Glutamatergic neuron (in vitro differentiated cells): ENCODE measurements around the gene KIF3C. TPM values are rescaled to one million over a fixed set of nuclear protein-coding genes. Genes with fewer than 3 reads are reported as not detected.

Experiments
- DNase-seq: peaks from one replicate; pipeline ENCODE4 v3.0.0; 2022
- H3K27ac Mint-ChIP-seq: one replicate; pipeline ENCODE4 v1.8.0; 2020; ENCODE audit warnings: mild to moderate bottlenecking, mixed read lengths, inconsistent platforms; ENCODE audit not compliant: unreplicated experiment
- H3K27me3 Mint-ChIP-seq: one replicate; pipeline ENCODE4 v1.8.0; 2020; ENCODE audit warnings: mild to moderate bottlenecking, moderate library complexity, mixed read lengths, inconsistent platforms; ENCODE audit not compliant: unreplicated experiment
- H3K36me3 Mint-ChIP-seq: one replicate; pipeline ENCODE4 v1.8.0; 2020; ENCODE audit warnings: mild to moderate bottlenecking, mixed read lengths, inconsistent platforms; ENCODE audit not compliant: unreplicated experiment
- H3K4me1 Mint-ChIP-seq: one replicate; pipeline ENCODE4 v1.8.0; 2020; ENCODE audit warnings: mild to moderate bottlenecking, low read depth, mixed read lengths, inconsistent platforms; ENCODE audit not compliant: unreplicated experiment
- H3K4me3 Mint-ChIP-seq: one replicate; pipeline ENCODE4 v1.8.0; 2020; ENCODE audit warnings: mild to moderate bottlenecking, mixed read lengths, inconsistent platforms; ENCODE audit not compliant: unreplicated experiment
- H3K9me3 Mint-ChIP-seq: one replicate; pipeline ENCODE4 v1.8.0; 2020; ENCODE audit warnings: mild to moderate bottlenecking, moderate library complexity, mixed read lengths, inconsistent platforms; ENCODE audit not compliant: unreplicated experiment
- total RNA-seq: library from RNA; stranded (reverse); fragmentation: NEBNext Ultra II Directional; extraction: Animal tissue kit (Norgen Biotek cat#: 25700); gene quantifications from one replicate; pipeline ENCODE4 v1.2.1, GENCODE V29; 2021; ENCODE audit not compliant: unreplicated experiment
- TF ChIP-seq, protein P1 (sequence below): fragments of 200-600 bp; sonication (generic); IDR thresholded peaks from one replicate; pipeline ENCODE4 v1.5.0; 2021; ENCODE audit not compliant: partially characterized antibody, unreplicated experiment

KIF3C gene
- total RNA-seq, 1 donor from 2014 or later, result 210 TPM

DNA sequence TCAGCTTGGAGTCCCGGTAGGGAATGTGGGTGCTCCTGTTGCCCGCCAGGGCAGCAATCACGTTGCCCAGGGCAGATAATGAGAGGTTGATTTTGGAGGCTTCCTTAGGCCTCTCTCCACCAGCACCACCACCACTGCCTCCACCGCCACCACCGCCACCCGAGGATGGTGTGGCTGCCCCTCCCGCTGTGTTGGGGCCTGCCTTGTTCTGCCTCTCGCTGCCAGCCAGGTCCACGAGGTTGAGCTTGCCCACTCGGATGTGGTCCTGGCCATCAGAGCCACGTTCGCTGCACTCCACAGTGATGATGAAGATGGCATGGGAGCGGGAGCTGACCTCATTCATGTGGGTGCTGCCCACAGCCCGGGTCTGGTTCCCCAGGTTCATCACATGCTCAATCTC is 1.3 kb downstream of the KIF3C start:
- TF ChIP-seq, protein P1, sequence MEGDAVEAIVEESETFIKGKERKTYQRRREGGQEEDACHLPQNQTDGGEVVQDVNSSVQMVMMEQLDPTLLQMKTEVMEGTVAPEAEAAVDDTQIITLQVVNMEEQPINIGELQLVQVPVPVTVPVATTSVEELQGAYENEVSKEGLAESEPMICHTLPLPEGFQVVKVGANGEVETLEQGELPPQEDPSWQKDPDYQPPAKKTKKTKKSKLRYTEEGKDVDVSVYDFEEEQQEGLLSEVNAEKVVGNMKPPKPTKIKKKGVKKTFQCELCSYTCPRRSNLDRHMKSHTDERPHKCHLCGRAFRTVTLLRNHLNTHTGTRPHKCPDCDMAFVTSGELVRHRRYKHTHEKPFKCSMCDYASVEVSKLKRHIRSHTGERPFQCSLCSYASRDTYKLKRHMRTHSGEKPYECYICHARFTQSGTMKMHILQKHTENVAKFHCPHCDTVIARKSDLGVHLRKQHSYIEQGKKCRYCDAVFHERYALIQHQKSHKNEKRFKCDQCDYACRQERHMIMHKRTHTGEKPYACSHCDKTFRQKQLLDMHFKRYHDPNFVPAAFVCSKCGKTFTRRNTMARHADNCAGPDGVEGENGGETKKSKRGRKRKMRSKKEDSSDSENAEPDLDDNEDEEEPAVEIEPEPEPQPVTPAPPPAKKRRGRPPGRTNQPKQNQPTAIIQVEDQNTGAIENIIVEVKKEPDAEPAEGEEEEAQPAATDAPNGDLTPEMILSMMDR, result no peak
- Mint-ChIP-seq H3K27ac (peak overlapping the region; percentile 77), H3K4me3 (peak overlapping the region; percentile 92), H3K9me3 (peaks cover 17% of the 10 kb centered on the region), H3K36me3 (peaks cover 16% of the 10 kb centered on the region), H3K4me1 (peaks cover 38% of the 10 kb centered on the region), H3K27me3 (peaks cover 8% of the 10 kb centered on the region)
- DNase-seq, result no peak

DNA sequence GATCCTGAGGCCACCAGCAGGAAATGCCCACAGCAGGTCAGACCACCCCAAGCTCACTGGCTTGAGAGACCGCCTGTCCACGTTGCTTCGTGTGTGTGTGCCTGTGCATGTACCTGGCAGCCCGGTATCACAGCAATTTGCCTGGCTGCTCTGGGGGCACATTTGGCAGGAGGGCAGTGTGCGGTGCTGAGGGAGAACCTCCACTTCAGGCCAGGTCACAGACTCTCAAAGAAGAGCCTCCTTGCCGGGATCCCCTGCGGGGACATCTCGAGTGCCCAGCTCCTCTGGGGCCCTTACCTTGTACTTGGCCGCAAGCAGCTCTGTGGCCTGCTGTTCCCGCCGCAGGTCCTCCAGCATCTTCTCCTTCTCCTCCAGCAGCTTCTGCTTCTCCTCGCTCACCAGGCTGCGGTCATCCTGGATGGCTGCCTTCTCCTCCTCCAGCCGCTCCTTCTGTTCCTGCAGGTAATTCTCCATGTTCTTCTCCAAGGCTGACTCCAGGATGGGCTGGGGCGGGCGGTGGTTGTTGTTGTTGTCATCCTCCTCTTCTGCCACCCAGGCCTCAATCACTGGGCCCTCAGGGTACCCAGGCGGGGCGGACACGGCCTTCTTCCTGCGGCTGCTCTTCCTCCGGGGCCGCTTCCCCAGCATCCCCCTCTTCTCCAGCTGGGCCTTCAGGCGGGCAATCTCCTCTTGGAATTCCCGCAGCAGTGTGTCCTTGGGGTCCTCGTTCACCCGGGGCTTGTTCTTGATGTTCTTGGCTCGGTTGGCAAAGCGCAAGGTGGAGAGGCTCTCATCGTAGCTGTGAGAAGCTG is 2.0 kb downstream of the KIF3C start:
- Mint-ChIP-seq H3K36me3 (peaks cover 16% of the 10 kb centered on the region), H3K4me3 (peak overlapping the region; percentile 92), H3K9me3 (peaks cover 17% of the 10 kb centered on the region), H3K4me1 (peaks cover 38% of the 10 kb centered on the region), H3K27me3 (peaks cover 8% of the 10 kb centered on the region), H3K27ac (no peak overlapping the region)
- DNase-seq, result no peak
- TF ChIP-seq, protein P1, result no peak

DNA sequence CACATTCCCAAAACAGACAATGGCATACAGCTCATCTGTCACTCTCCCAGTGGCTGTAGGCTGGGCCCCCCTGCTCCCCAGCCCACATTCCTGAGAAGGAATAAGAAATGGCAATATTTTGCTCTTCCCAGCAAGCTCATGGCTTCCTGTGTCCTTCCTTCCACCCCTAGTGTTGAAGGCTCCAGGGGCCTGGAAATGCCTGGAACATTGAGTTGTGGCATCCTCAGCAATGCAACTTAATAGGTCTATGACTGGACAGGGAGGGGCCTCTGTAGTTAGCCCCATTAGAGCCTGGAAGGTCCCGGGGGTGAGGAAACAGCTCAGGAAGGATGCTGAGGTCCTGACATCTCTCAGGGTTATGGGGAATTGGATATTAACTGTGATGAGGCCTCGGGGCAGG is 3.3 kb downstream of the KIF3C start:
- peaks cover 16% of the 10 kb centered on the region for H3K36me3 Mint-ChIP-seq
- DNase-seq, result no peak
- peak overlapping the region; percentile 43 for H3K27ac Mint-ChIP-seq
- TF ChIP-seq, protein P1, result no peak
- H3K27me3 Mint-ChIP-seq, result peaks cover 8% of the 10 kb centered on the region
- H3K4me1 Mint-ChIP-seq, result peaks cover 38% of the 10 kb centered on the region
- H3K9me3 Mint-ChIP-seq, result peaks cover 17% of the 10 kb centered on the region
- H3K4me3 Mint-ChIP-seq, result peak overlapping the region; percentile 92

DNA sequence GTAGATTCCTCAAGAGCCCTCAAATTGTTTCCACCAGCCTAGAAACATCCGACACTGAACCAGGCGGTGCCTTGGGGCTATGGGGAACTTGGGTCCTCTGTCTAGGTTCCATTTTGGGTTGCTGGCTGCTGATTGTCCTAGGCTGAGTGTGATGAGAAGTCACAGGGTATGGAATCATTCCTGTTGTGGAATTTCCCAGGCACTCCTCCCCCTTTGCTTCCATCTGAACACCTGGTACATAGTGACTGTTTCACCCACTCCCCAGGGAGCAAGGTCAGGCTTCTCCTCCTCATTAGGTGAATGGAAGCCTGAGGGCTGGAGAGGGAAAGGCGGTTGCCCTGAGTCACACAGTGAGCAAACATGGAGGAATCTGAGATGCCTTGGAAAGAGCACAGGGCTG is 4.5 kb downstream of the KIF3C start:
- H3K4me1 Mint-ChIP-seq, result peaks cover 37% of the 10 kb centered on the region
- peaks cover 10% of the 10 kb centered on the region for H3K9me3 Mint-ChIP-seq
- H3K36me3 Mint-ChIP-seq, result peaks cover 10% of the 10 kb centered on the region
- peak overlapping the region; percentile 28 for H3K27ac Mint-ChIP-seq
- peak overlapping the region; percentile 92 for H3K4me3 Mint-ChIP-seq
- H3K27me3 Mint-ChIP-seq, result peaks cover under 1% of the 10 kb centered on the region
- no peak for DNase-seq
- TF ChIP-seq, protein P1, result no peak
